IMR-90 (cell line): Measurements from ENCODE around the gene CHPF2.

ENCODE experiments used
- CEBPB ChIP-seq: IDR thresholded peaks from 2 replicates; pipeline ENCODE4 v1.6.1; 2012; ENCODE audit warnings: low read depth, low read length, improper control_type of control experiment
- MAFK ChIP-seq: IDR thresholded peaks from 2 replicates; pipeline ENCODE4 v1.6.1; 2012; ENCODE audit warnings: low read depth, low read length, improper control_type of control experiment
- MAZ ChIP-seq: IDR thresholded peaks from 2 replicates; pipeline ENCODE4 v1.6.1; 2012; ENCODE audit warnings: low read depth, mild to moderate bottlenecking, low read length, improper control_type of control experiment, moderate library complexity, borderline replicate concordance
- MXI1 ChIP-seq: IDR thresholded peaks from 2 replicates; pipeline ENCODE4 v1.6.1; 2012; ENCODE audit warnings: low read depth, mild to moderate bottlenecking, low read length, moderate library complexity, borderline replicate concordance
- POLR2A ChIP-seq: IDR thresholded peaks from 2 replicates; pipeline ENCODE4 v1.6.1; 2012; ENCODE audit warnings: mild to moderate bottlenecking, low read depth, low read length
- TF ChIP-seq, protein P1 (sequence below): conservative IDR thresholded peaks from 2 replicates; pipeline ENCODE4 v1.5.1; 2012; ENCODE audit warnings: mild to moderate bottlenecking, low read depth, low read length, improper control_type of control experiment
- TF ChIP-seq, protein P2 (sequence below): fragments of 150-350 bp; IDR thresholded peaks from 2 replicates; pipeline ENCODE4 v1.6.1; 2016; ENCODE audit warnings: low read depth, mild to moderate bottlenecking, low read length, moderate library complexity, borderline replicate concordance

DNA sequence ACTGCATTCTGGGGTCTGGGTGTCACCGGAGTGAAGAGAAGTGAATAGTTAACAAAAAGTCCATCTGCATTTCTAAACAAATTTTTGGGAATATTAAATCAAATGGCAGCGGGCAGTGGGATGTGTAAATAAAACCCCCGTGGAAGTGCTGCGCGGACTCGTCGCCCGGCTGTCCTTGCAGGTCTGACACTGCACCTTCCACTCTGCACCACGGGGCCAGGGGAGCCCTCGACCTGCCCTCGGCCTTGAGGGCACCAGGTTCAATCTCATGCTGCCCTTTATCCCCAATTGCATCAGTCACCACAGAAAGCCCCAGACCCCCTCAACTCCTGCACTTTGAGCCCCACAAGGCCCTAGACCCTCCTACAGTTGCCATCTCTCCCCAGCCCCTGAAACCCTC, 22.6 kb downstream of the CHPF2 start:
- TF ChIP-seq, protein P1, sequence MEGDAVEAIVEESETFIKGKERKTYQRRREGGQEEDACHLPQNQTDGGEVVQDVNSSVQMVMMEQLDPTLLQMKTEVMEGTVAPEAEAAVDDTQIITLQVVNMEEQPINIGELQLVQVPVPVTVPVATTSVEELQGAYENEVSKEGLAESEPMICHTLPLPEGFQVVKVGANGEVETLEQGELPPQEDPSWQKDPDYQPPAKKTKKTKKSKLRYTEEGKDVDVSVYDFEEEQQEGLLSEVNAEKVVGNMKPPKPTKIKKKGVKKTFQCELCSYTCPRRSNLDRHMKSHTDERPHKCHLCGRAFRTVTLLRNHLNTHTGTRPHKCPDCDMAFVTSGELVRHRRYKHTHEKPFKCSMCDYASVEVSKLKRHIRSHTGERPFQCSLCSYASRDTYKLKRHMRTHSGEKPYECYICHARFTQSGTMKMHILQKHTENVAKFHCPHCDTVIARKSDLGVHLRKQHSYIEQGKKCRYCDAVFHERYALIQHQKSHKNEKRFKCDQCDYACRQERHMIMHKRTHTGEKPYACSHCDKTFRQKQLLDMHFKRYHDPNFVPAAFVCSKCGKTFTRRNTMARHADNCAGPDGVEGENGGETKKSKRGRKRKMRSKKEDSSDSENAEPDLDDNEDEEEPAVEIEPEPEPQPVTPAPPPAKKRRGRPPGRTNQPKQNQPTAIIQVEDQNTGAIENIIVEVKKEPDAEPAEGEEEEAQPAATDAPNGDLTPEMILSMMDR, result no peak
- TF ChIP-seq POLR2A (no peak), CEBPB (no peak), MAFK (no peak), MAZ (no peak), MXI1 (no peak)
- TF ChIP-seq, protein P2, sequence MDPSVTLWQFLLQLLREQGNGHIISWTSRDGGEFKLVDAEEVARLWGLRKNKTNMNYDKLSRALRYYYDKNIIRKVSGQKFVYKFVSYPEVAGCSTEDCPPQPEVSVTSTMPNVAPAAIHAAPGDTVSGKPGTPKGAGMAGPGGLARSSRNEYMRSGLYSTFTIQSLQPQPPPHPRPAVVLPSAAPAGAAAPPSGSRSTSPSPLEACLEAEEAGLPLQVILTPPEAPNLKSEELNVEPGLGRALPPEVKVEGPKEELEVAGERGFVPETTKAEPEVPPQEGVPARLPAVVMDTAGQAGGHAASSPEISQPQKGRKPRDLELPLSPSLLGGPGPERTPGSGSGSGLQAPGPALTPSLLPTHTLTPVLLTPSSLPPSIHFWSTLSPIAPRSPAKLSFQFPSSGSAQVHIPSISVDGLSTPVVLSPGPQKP, result no peak
